GM08714 (cell line): Measurements from ENCODE around the gene CCDC106.

Source experiments
- H3K4me3 ChIP-seq: fragments of 200-500 bp; sonication (Bioruptor generic); 2 replicates; pipeline ENCODE4 v1.5.1; 2014; ENCODE audit warnings: mild to moderate bottlenecking, low read length, inconsistent platforms
- ZNF274 ChIP-seq: IDR thresholded peaks from 2 replicates; pipeline ENCODE4 v1.6.1; 2012; ENCODE audit warnings: mild to moderate bottlenecking, low read depth, low read length

CCDC106 gene

DNA sequence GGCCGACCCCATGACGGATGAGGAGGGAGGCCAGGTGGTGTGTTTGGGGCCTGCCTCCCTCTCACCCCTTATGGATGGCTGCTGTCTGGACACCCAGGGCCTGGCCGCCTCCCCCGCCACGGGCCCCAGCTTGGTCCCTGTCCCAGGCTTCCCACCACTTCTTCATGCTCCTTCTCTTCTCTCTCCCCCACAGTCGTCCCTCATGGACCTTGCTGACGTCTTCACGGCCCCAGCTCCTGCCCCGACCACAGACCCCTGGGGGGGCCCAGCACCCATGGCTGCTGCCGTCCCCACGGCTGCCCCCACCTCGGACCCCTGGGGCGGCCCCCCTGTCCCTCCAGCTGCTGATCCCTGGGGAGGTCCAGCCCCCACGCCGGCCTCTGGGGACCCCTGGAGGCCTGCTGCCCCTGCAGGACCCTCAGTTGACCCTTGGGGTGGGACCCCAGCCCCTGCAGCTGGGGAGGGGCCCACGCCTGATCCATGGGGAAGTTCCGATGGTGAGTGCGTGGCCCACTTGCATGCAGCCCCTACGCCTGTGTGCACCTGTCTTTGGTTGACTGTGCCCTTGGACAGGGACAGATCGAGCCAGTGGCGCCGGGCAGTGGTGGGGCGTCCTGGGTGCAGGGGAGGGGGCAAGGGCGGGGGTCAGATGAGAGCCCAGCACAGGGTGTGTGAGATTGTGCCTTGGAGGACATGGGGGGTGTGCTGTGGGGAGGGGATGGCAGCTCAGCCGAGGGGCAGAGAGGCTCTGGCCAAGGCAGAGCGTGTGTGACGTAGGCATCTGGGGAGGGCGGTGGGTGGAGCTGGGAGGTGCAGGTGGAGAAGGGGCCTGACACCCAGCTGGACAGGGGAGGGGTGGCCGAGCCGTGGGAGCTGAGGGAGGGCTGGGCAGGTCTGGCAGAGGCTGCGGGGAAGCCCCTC lies 43.8 kb downstream of the CCDC106 start:
- no peak overlapping the region for H3K4me3 ChIP-seq
- TF ChIP-seq ZNF274: no peak

DNA sequence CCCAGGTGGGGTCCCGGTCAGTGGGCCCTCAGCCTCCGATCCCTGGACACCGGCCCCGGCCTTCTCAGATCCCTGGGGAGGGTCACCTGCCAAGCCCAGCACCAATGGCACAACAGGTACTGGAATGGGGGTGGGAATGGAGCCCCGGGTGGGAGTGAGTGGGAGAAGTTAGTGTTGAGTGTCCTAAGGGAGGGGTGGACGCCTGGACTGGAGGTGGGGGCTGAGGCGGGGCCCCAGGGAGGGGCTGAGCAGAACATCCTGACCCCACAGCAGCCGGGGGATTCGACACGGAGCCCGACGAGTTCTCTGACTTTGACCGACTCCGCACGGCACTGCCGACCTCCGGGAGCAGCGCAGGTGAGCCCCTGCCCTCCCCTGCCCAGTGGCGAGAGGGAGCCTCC lies 44.7 kb downstream of the CCDC106 start:
- no peak overlapping the region for H3K4me3 ChIP-seq
- no peak for TF ChIP-seq ZNF274

DNA sequence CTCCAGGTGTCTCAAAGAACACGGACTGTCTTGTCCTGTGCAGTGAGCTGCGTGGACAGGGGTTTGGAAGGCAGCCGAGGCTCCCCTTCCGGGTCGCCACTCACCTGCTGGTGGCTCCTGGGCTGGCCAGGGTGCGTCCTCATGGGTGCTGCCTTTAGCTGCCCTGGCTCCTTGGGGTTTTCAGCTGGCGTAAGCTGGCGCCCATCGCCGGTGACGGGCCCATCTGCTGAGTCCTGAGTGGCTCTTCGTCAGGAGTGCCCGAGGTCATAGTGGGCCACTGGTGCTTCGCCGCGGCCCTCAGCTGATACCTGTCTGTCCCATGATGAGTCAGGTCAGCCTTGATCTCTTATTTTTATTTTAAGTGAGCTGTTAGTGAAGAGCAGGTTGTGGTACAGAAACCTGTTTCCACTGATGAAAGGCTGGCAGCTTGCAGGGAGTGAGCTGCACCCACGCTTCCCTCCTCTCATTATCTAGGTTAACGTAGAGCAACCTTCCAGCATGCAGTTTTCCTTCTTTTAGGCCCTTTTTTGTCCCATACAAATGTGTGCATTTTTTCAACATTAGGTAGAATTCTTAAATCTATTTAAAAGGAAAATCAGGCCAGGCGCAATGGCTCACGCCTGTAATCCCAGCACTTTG lies 45.4 kb downstream of the CCDC106 start:
- TF ChIP-seq ZNF274: no peak
- H3K4me3 ChIP-seq: no peak overlapping the region

DNA sequence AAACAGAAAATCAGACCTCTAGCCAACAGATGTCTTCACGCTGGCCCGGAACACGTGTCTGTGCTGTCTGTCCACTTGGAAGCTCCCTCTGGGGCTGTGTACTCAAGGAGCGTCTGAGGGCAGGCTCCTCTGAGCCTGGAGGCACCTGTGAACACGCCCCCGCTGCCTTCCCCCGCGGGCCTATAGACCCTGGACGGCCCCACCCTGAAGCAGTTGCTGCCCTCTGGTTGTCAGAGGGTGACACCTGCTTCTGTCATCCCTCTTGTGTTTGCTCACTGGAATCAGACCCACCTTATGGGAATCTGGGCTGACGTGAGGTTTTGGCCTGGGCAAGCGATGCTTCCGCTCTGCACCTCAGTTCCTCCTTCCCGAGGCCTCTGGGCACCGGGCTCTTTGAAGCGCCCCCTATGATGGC lies 46.2 kb downstream of the CCDC106 start:
- no peak for TF ChIP-seq ZNF274
- no peak overlapping the region for H3K4me3 ChIP-seq

DNA sequence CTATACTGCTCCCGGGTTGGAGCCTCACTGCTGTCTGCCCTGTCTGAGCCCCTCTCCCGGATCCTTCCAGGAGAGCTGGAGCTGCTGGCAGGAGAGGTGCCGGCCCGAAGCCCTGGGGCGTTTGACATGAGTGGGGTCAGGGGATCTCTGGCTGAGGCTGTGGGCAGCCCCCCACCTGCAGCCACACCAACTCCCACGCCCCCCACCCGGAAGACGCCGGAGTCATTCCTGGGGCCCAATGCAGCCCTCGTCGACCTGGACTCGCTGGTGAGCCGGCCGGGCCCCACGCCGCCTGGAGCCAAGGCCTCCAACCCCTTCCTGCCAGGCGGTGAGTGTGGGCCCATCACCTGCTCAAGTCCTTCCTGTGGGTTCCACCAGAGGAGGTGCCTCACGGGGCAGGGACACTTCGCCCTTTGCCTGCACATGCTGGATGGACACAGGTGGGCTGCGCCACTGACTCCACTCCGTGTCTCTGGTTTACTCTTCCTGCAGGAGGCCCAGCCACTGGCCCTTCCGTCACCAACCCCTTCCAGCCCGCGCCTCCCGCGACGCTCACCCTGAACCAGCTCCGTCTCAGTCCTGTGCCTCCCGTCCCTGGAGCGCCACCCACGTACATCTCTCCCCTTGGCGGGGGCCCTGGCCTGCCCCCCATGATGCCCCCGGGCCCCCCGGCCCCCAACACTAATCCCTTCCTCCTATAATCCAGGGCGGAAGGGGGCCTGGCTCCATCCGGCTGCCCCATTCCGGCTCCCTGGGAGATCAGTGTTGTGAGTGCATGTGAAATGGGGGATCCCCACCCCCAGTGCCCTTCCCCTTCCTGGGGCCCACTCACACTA lies 46.9 kb downstream of the CCDC106 start:
- no peak for TF ChIP-seq ZNF274
- H3K4me3 ChIP-seq: no peak overlapping the region

DNA sequence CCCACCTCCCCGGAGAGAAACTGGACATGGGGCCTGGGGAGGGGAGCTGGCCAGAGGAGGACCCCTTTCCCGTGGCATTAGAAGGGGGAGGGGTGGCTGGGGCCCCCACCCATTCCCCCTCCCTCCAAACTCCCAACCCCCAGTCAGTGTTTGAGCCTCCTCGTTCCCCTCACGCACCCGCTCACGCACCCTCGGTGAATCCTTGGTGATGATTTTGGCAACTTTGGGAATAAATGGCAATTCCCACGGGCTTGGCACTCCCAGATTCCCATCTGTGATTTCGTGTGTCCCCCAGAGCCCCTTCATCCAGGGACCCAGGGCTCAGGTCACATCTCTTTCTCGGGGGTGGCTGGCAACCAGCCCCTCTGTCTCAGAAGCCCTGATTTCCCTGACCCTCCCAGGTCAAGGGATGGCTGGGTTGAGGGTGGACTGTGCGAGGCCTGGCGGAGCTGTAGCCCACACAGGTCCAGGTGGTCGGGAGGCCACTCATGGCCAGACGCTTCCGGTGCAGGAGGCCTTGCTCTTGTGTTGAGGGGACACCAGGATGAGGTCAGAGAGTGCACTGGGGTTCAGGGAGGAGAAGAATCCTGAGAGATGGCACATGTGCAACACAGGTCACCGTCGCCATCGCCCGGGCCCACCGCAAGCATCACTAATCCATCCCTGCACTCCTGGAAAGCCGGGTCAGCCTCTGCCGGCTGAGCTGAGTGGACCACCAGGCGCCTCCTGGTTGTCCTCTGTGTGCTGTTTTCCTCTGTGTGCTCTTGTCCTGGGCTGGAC lies 47.7 kb downstream of the CCDC106 start:
- no peak for TF ChIP-seq ZNF274
- H3K4me3 ChIP-seq: no peak overlapping the region

DNA sequence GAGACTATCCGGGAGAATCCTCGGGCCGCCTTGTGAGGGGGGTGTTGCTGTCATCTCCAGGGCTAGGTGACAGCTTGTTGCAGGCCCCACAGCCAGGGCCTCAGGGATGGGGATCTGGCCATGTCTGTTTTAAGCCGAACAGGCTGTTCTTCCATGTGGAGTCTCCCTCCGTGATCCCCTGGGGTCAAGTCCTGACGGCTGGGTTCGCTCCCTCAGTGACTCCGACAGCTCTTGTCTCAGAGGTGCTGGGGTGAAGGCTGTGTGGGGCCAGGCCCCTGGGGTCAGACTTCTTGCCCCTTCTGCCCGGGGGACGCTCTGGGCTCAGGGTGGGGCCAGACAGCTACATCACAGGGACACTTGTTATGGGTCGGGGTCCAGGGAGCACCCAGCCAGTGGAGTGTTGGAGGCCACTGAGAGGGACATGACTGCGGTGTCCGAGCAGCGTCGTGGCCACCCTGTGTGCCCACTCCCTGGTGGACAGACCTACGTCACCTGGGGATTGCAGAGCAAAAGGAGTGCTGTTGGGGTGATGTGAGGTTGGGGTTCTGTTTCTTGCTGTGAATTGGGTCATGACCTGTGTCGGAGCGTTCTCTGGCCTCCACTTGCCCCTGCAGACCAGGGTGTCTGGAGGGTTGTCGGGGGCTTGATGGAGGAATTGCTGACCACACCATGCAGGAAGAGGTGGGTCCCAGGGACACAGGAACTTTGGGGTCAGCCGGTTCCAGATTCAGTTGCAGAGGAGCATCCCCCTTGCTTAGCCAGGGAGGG lies 48.5 kb downstream of the CCDC106 start:
- no peak overlapping the region for H3K4me3 ChIP-seq
- no peak for TF ChIP-seq ZNF274

DNA sequence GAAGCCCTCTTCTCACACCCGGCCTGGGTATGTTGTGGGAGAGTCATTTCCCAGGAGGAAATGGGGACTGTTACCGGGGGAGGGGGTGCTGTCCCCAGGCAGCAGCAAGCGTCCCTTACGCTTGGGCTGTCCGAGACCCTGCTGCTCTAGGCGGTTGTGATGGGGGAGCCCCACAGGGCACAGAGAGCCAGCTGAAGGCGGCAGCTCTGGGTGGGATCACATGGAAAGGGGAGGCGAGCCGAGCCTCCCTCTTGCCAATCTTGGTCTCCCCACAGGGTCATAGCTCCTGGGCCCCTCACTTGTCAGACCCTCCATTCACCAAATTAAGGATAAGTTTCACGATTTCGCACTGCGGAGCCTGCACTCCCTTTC lies 49.0 kb downstream of the CCDC106 start:
- H3K4me3 ChIP-seq: no peak overlapping the region
- TF ChIP-seq ZNF274: no peak

DNA sequence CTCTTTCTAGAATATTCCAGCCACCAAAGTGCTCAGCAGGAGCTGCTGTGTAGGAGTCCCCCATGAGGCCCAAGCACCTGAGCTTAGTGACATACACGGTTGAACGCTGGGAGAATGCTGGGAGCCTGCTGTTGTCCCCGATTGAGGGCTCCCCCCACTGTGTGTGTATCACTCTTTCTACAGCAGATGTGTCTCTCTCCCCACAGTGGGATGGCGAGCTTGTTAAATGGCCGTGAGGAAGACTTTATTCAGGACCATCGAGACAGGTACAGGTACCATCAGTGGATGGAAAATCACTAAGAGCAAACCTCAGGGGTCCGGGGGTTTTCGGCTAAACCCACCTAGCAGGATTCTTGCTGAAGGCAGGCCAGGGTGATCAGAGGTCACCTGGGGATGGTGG lies 49.7 kb downstream of the CCDC106 start:
- no peak for TF ChIP-seq ZNF274
- H3K4me3 ChIP-seq: no peak overlapping the region

DNA sequence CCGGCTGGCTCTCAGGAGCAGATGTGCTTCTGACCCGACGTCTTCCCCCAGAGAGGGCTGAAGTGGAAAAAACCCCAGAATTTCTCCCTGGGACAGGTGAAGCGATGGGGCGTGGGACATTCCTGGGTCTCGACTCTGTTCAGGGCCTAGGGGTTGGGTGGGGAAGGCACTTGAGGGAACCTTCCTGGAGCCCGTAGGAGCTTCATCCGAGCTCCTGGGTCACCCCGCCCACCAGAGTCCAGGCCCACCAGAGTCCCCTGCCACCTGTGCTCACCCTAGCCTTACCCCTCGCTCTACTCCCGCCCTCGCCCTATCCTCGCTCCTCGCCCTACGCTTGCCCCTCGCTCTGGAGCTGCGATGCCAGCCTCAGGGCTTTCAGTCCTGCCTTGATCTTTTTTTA lies 50.2 kb downstream of the CCDC106 start:
- no peak overlapping the region for H3K4me3 ChIP-seq
- TF ChIP-seq ZNF274: no peak

DNA sequence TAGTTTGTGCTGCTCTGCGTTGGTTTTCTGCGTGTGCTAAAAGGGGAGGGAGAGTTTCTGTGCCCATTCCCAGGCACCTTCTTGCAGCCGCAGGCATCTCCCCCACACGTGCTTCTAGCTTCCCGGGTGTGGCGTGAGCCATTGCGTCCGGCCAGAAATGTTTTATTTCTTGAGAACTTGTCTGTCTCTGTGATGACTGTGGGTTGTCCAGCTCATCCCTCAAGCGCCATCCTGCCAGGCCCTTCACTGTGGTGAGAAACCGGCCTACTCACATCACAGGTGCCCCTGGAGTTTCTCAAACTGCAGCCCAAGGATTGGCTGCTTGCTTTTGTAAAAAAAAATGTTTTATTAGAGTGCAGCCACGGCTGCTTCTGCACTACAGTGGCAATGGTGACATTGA lies 51.2 kb downstream of the CCDC106 start:
- no peak for TF ChIP-seq ZNF274

DNA sequence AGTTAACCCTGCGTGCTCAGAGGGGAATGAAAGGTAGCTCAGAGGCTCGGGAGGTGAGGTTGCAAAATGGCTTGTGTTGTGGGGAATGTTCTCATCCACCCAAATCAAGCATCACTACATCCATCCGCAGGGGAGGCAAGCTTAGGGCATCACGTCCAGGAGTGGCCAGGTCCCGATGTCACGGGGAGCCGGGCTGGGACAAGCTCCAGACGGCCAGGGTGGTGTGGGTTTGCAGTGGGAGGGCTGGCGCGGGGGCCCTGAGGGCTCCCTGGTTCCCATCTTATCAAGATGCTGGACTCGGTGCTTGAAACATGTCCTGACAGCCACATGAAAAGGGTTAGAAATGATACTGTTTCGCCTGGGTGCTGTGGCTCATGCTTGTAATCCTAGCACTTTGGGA lies 52.8 kb downstream of the CCDC106 start:
- no peak overlapping the region for H3K4me3 ChIP-seq
- no peak for TF ChIP-seq ZNF274

More for the DNA sequence above, 51.2 kb downstream of the CCDC106 start:
- H3K4me3 ChIP-seq: no peak overlapping the region

DNA sequence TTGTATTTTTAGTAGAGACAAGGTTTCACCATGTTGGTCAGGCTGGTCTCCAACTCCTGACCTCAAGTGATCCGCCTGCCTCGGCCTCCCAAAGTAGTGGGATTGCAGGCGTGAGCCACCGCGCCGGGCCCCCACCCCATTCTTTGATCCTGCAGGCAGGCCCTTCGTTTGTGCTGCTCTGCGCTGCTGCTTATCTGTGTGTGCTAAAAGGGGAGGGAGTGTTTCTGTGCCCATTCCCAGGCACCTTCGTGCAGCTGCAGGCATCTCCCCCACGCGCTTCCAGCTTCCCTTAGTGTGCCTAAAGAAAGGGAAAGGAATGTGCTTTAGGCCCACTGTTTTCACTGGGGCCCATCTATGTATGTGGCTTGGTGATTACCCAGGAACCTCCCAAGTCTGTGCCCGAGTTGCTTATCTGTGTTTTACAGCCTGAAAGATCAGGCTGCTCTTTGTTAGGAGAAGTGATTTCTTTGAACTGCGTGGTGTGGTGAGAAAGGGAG lies 54.2 kb downstream of the CCDC106 start:
- H3K4me3 ChIP-seq: no peak overlapping the region
- TF ChIP-seq ZNF274: no peak
